ELR (cell line): ENCODE results near the gene SLC48A1.
A peak's percentile ranks its signal among the peaks of the same experiment; 100 is the strongest.
"Not testable (repeated sequence)": the region's sequence is repeated elsewhere in the genome, so short reads cannot be mapped to it uniquely, and the experiment has no call there.

Experiments used
- DNase-seq: peaks from one replicate; pipeline ENCODE4 v3.0.0-alpha.2; 2015; ENCODE audit warnings: low read depth

Gene SLC48A1

DNA sequence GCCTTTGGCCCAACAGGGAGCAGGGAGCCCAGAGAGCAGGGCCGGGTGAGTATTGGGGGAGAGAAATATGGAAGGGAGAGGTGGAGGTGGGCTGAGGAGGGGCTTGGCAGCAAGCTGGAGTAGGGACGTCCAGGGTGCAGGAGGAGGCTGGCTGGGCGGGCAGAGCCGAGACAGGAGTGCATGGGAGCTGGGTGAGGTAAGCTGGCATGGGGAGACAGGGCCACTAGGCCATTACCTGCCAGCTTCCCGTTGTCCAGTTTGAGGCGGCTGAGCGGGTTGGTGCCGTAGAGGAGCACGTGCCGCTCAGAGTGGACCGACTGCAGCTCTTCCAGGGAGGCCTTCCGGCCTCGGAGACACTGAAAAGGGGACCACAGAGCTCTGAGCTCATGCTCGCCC lies 18.3 kb downstream of the SLC48A1 start:
- DNase-seq = no peak

DNA sequence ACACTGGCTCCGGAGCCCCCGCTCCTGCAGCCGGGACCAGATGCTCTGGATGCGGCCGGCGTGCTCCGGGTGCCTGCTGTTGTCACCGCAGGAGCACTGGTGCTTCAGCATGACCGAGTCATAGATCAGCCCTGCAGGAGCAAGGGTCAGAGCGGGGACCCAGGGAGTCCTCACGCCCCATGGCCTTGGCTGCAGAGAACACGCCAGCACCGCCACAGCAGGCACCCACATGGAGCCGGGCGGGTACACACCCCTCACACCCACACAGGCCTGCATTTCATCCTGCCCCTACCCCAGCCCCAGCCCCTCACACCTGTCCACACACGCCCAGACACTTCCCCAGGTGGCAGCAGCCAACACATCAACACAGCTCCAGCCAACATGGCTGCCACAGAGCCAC lies 18.8 kb downstream of the SLC48A1 start:
- DNase-seq = no peak

DNA sequence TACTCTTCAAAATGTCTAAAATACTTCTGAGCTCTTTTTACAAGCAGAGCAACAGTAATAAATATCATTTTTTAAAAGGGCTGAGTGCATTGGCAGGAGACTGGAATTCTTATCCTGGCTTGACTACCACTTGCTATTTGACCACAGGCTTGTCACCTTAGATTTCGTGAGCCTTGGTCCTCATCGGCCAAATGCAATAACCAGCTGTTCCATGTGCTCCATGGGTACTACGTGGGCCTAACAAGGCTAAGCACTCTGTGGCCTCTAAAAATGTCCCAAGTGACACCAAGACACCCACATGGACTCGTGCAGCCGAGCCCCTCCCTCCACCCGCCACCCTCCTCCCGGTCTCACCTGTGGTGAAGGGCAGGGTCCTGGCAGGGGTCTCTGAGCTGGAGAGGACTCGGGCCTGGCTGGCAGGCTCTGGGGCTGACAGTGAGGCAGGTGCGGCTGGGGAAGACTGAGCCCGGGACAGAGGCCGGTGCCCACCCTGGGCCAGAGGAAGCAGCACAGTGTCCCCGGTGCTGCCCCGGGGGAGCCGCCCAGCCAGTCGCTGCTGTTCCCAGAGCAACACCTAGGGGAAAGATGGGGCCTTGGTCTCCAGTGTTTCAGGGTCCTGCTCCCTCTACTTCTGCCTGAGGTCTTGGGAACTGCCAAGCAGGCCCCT lies 20.1 kb downstream of the SLC48A1 start:
- no peak for DNase-seq

DNA sequence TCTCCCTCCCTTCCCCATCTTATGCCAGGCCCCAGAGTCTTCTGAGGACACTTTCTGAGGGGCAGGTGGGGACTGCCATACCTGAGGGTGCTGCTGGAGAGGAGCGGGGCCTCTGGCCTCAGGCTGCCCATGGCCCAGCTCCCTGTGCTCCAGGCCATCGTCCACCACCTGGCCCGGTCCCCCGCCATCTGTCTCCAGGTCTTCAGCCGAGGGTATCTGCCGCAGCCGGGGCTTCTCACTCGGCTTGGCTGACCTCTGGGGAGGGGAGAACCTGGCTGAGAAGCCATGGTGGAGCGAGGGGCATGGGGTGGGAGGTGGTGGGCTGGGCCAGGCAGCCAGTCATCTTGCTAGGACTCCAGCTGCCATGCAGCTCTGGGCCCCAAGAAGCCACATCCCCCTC lies 21.6 kb downstream of the SLC48A1 start:
- no peak for DNase-seq

DNA sequence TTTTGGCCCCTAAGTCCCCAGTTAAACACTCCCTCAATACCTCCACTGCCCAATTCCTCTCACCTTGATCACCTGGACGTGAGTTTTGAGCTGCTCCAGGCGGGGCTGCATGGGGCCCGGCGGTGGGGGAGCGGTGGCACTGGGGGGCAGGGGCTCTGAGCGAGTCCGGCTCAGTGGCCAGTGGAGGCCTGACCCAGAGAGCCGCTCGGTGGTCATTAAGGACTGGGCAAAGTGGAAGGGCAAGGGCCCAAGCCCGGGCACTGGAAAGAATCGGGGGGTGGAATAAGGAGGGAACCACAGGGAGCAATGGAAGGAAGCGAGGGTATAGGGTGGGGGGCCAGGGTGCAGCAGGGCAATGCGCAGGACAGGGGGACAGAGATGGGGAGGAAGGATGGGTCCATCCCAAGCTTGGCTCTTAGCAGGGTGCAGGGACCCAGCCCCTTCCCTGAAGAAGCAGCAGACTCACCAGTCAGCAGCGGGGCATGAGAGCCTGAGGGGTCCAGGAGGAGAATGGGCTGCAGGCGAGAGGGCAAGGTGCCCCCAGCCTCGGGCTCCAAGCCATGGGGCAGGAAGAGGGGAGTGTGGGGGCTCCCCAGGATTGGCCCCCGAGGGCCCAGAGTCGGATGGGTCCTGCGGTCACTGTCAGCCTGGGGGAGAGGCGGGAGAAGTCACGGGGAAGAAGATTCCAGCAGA lies 22.2 kb downstream of the SLC48A1 start:
- DNase-seq = no peak

DNA sequence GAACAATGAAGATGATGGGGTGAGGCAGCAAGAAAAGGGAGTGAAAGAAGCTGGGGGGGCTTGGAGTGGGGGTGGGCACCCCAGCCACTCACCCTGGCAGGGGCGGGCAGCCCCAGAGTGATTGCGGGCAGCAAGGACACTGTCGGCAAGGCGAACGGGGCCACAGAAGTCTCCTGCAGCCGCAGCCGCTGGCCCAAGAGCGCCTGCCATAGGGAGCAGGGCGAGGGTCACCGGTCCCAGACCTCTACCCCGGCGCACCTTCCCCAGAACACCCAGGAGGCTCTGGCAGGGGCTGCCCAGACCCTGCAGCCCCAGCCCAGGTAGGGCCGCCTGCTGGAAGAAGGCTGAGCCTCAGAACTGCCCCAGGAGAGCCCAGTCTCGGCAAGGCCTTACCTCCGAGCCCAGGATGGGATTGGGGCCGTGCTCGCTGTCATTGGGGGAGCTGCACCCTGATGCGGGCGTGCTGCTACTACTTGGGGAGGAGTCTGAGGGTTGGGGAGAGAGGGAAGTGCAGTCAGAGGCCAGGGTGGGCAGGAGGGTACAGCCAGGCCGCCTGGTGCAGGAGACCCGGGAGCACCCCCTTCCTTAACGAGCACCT lies 22.9 kb downstream of the SLC48A1 start:
- no peak for DNase-seq

DNA sequence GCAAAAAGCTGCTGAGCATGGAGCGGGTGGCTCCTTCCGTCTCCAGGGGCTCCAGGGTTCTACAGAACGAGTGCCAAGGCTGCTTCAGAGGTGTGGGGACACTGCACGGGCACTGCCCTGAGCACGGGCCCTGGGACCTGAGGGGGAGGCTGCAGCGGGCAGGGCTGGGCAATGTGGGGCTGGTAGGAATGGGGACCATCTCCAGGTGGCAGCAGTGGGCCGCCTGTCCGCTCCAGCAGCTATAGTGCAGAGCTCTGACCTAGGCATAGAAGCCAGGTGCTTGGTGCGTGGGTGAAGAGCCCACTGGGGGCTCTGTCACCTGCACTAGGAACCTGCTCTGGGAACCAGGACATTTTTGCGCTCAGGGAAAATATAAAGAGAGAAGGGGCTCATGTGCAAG lies 24.4 kb downstream of the SLC48A1 start:
- DNase-seq = peak; percentile 39

DNA sequence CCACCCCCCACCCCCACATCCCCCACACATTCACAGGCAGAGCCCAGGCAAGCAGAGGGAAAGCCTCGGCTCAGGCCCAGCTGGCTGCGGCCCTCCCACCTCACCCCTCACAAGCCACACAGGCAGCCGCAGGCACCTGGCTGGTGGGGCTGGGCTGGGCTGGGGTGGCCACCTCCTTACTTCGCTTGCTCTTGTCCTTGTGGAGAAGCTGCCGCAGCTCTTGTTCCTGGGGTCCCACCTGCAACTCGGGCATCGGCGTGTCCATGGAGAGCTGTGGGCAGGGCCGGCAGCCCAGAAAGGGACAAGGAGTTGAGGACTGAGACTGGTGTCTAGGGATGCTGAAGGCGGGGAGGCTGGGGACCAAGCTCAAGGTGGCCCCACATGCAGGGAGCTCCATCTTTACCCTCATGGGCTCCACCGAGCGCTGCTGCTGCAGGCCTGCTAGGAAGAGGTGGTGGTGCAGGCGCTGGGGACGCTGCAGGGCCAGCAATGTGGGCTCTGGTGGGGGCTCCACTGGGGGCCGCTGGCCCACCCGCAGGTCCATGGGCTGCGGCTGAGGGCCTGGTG lies 25.4 kb downstream of the SLC48A1 start:
- DNase-seq = no peak

DNA sequence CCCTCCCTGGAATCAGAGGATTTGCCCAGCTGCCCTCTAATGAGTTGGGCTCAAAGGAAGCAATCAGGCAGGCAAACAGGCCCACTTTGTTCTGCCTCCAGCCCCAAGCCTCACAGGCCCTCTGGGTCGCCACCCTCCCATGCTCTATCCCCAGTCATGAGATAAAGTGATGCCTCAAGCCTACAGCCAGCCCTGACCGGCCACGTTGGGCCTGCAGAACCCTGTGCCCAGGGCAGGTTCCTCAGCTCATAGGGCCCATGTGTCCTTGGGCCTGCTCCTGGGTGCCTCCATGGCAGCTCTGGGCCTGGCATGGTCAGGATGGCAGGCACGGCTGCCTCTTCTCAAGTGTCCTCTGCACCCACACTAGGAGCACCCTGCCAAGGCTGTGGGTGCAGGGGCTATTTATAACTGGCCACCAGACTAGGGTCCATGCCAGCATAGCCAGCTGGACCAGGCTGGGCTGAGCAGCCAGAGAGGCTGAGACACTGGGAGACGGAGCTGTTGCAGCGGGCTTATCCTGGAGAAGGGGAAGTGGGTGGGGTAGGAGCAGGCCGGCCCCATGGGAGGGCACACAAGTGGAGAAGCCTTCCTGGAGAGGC lies 26.4 kb downstream of the SLC48A1 start:
- no peak for DNase-seq

DNA sequence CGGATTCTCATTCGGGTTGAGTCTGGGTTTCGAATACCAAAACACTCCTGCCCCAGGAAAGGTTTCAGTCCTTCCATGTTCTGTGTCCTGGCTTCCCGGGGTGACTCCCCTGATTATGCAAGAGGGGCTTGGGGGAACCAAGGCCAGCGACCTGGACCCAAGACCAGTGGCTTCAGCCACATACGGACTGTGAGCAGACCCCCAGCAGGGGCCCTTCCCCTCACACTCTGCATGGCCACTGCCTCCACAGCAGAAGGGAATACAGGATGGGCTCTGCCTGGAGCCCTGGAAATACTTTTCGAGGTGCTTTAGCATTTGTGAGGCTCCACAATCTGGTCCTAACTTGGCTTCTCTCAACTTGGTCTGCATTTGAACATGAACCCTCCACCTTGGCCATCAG lies 27.5 kb downstream of the SLC48A1 start:
- DNase-seq = no peak

DNA sequence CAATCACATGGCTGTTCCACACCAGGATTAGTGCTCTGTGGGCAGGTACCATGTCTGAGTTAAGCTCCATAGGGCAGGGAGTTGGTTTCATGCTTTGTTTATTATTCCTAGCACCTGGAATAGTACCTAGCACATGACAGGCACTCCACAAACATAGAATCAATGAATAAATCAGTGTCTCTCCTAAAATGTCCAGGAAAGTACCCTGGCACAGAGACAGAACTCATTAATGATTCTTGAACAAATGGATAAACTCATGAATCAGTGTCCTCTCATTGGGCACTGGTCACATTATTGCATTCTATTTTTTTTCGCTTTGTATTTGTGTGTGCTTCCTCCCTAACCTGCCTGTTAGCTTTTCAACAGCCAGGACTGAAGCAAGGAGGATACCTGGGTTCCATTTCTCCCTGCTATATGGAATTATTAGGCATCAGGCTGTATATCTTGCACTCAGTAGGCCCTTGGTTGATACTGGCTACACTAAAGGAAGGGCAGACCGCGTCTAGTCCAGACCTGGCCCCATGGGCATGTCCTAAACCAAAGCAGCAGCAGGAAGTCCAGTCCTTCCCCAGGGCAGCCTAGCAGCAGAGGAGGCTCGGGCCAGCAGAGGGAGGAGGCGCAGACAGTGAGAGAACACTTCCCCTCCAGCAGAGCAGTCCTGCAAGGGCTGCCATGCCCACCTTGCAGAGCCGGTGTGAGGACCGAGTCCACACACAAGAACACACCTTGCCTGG lies 28.3 kb downstream of the SLC48A1 start:
- DNase-seq = no peak

DNA sequence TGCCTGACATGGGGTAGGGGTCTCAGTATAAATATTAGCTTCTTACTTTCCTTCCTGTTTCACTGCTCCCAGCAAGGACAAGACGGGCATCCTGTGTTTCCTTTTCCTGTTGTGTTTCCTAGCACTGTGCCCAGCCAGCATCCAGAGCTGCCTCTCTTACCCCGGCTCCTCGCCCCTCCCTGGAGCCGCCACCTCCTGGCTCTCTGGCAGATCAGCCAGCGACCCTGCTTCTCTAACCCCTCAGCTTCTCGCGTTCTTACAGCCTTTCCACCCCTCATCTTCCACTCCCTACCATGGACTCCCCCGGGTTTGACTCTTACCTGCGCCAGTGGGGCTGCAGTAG lies 28.8 kb downstream of the SLC48A1 start:
- DNase-seq = no peak

DNA sequence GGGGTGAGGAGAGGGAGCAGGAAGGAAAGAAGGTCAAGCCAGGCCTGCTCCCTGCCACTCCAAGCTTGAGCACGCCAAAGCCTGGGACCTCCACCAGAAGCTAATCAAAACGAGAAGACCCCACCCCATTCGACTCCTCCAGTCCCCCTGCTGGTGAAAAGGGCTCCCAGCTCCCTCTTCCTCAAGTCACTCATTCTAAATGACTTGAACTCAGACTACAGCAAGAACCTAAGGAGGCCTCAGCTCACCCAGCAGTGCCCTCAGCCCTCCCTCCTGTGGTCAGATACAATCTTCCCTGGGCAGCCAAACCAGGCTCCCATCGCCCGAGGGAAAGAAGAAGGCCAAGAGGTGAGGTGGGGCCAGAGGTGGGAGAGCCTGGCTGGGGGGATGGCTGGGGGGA lies 29.3 kb downstream of the SLC48A1 start:
- no peak for DNase-seq

DNA sequence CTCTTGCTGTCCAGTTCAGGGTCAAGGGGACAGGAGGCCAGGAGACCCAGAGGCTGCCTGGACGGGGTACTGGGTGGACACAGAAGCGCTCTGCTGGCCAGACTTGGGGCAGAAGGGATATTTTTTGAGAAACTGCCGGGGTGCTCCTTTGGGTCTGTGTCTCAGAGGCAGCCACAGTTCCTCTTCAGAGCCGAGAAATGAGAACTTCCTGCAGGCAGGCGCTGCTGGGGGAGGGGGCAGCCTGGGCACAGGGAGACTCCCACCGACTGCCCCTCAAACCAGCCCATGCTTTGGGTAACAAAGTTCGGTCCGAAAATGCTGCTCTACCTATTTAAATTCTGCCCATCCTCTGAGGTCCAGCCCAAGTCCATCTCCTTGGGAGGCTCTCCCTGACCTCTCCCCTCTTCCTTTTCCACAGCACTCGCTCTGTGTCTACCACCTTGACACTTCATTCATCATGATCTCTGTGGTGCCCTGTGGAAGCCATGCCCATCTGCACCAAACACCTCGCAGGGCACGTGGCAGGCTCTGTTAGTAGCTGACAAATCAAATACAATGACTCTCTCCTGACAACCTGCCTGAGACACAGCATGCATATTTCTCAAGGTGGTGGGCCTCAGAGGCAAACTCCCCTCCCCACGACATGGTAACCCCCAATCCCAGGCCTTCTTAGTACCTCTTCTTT lies 30.3 kb downstream of the SLC48A1 start:
- no peak for DNase-seq

DNA sequence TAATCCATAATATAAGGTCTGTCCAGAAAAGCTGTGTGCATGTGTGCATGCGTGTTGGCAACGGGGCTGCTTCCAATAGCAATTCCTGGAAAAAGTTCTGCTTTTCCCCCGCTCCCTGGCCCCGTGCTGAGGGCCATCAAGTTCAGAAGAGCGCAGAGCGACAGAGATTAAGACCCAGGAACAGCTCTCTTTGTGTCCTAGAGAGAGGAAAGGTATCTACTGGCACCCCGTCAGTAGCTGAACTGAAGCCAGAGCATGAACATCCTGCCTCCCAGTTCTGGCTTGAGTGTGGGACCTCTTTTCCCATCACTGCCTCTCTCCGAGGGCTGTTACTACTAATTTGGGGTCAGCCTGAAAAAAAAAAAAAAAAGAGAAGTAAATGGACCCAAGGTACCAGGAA lies 31.1 kb downstream of the SLC48A1 start:
- no peak for DNase-seq

DNA sequence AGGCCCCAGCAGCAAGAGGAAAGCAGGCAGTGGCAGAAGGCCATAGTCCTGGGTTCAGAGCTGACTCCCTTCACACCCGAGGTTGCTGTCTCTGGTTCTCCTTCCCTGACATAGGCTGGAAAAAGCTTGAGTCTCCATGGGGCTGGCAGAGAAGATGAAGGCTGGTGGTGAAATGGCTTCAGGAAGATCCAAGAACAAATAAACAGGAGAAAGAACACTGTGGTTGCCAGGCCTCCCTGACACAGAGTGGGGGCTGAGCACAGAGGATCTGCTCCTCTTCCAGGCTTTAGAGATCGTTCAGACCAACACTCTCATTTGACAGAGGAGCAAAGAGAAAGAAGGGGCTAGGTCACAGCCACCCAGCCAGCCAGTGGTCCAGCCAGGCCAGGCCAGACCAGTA lies 32.4 kb downstream of the SLC48A1 start:
- DNase-seq = no peak

DNA sequence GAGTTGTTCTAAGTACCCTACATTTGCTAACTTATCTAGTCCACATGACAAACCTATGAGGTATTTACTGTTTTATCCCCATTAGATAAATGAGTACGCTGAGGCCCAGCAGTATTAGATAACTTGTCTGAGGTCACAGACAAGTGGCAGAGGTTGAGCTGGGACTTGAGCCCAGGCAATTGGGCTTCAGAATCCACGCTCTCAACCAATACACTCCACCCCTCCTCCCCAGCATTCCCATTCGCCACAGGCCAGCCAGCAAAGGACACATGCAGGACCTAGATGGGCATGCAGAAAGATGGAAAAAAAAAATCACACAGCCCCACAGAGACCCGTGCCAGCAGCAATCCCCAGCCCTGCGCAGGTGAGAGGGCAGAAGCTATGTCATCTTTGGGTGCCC lies 34.3 kb downstream of the SLC48A1 start:
- no peak for DNase-seq

DNA sequence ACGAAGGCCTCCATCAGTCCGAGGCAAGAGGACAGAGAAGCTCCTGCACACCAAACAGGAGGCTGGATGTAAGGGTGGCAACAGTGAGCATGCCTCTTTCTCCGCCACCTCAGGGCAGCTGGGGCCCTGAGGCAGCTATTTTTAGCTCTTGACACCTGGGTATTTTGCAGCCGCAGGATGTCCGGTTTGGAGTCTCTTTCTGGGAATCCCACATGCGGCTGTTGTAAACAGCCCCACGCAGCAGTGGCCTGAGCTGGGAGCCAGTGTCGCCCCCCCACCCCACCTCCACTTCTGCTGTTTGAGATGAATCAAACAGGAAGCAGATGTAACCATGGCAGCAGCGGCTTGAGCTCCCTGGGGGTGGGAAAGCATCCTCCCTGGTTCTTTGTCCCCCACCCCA lies 35.0 kb downstream of the SLC48A1 start:
- DNase-seq = peak; percentile 45

DNA sequence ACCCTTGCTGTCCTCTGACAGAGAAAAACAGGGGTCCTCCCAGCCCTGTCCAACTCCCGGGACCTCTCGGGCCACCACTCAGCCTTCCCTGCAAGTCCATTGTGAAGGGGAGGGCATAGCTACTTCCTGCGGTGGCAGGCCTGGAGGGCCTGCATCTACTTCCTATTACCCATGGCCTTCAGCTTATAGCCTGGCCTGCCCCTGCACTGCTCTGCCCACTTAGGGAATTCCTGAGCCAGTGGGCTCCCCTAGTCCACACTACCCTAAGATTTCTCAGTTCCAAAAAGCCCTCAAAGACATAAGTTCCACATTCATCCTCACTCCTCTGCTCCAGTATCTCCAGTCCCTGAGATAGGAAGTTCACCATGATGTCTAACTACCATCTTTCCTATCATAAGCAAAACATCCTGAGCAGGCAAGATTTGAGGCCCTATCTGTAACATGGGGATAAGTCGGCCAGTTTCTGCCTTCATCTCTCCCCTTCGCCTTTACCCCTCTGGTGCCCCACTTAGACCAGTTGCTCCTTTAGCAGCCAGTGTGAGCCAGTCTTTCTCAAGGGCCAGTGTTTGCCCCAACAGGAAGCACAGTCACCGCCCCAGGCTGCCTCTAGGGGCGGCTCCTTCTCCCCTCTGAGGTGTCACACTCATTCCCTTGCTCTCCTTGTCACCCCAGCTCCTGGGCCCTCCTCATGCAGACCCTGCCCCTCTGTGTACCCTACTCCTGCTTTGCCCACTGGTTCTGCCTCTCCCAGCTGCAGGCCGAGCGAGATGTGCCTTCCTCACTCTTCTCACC lies 35.7 kb downstream of the SLC48A1 start:
- DNase-seq = peak; percentile 81

DNA sequence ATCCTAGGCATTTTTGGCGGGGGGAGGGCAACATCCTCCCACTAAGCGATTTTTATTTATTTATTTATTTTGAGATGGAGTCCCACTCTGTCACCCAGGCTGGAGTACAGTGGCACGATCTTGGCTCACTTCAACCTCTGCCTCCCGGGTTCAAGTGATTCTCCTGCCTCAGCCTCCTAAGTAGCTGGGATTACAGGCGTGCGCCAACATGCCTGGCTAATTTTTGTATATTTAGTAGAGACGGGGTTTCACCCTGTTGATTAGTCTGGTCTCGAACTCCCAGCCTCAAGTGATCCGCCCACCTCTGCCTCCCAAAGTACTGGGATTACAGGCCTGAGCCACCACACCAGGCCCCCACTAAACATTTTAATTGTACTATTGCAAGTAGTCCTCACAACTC lies 36.5 kb downstream of the SLC48A1 start:
- DNase-seq = not testable (repeated sequence)

DNA sequence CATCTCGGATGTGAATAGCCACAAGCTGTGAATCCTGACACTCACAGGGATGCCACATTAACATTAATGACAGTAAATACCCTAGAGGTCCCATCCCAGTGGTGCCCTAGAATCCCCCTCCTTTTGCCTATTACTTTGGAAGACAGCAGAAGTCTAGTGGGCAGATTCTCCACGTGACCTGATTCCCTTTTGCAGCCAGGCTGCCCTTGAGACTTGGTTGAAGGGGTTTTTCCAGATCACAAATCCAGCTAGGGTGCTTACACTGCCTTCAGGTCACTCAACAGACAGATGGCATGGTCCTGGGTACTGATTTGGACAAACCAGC lies 38.0 kb downstream of the SLC48A1 start:
- DNase-seq = no peak
